GM12878 (cell line): ENCODE results near the gene ALDH3B2. TPM values are rescaled to one million over a fixed set of nuclear protein-coding genes. Genes with fewer than 3 reads are reported as not detected.
A peak's percentile ranks its signal among the peaks of the same experiment; 100 is the strongest.

Experiments
- ATAC-seq: fragments of 200-7000 bp; cut with Tn5 transposase; 3 replicates; pipeline ENCODE4 v1.9.1; 2020; ENCODE audit warnings: mild to moderate bottlenecking, moderate library complexity
- BruUV-seq: library from RNA; stranded (reverse); fragments of 400-500 nt; replicated peaks from 2 replicates; lab custom pipeline; 2021; lab: Mats Ljungman, UMichigan
- CTCF ChIA-PET: fragments of 300-600 bp; sonication (Branson Sonifier 250); formaldehyde crosslinking; extraction: SDS; loops from one replicate; lab custom pipeline; 2021; ENCODE audit warnings: inconsistent platforms; lab: Yijun Ruan, JAX
- POLR2A ChIA-PET: fragments of 350-600 bp; formaldehyde crosslinking; extraction: SDS; loops from one replicate; lab custom pipeline; 2021; ENCODE audit warnings: inconsistent platforms; lab: Charles Lee
- RAD21 ChIA-PET: fragments of 300-600 bp; sonication (Branson Sonifier 250); formaldehyde crosslinking; loops from one replicate; lab custom pipeline; 2023; ENCODE audit warnings: antibody characterized with exemption; ENCODE audit not compliant: unreplicated experiment; lab: Charles Lee
- SMC1A ChIA-PET: fragments of 300-600 bp; sonication (Branson Sonifier 250); formaldehyde crosslinking; loops from one replicate; lab custom pipeline; 2023; ENCODE audit not compliant: unreplicated experiment, uncharacterized antibody; lab: Charles Lee
- DNase-seq: peaks from one replicate; pipeline ENCODE4 v3.0.0-alpha.2; 2011; ENCODE audit warnings: low read depth, low spot score
- FAIRE-seq: peaks from 3 replicates; lab custom pipeline; 2011; peaks lifted over from hg19 to GRCh38; lab: Jason Lieb, UNC
- H2AFZ ChIP-seq: 2 replicates; pipeline ENCODE4 v1.6.0; 2011; ENCODE audit warnings: low read depth, low read length, control low read depth; ENCODE audit not compliant: control insufficient read depth
- H3K27ac ChIP-seq: 2 replicates; pipeline ENCODE4 v1.5.1; 2011; ENCODE audit warnings: control low read depth; ENCODE audit not compliant: control insufficient read depth, insufficient read depth
- H3K27me3 ChIP-seq, 2 experiments: replicated peaks in 1 of 2; 2 replicates each; pipeline versions ENCODE4 v1.6.0 to v1.6.1; 2011; ENCODE audit warnings: low read length in 1 of 2; ENCODE audit not compliant: control insufficient read depth in 2 of 2, insufficient read depth in 2 of 2
- H3K36me3 ChIP-seq, 2 experiments: 2 replicates each; pipeline ENCODE4 v1.5.1; 2011; ENCODE audit warnings: low read length in 1 of 2; ENCODE audit not compliant: control insufficient read depth in 2 of 2, insufficient read depth in 2 of 2
- H3K4me1 ChIP-seq: 2 replicates; pipeline ENCODE4 v1.6.1; 2011; ENCODE audit warnings: mild to moderate bottlenecking, low read length, moderate library complexity, mixed read lengths; ENCODE audit not compliant: control insufficient read depth, insufficient read depth
- H3K4me2 ChIP-seq: 2 replicates; pipeline ENCODE4 v1.6.0; 2011; ENCODE audit warnings: control low read depth; ENCODE audit not compliant: control insufficient read depth, insufficient read depth
- H3K4me3 ChIP-seq: fragments of 200-600 bp; sonication (generic); 2 replicates; pipeline ENCODE4 v1.5.1; 2016
- H3K79me2 ChIP-seq: 2 replicates; pipeline ENCODE4 v1.6.0; 2011; ENCODE audit warnings: low read length; ENCODE audit not compliant: control insufficient read depth, insufficient read depth
- H3K9ac ChIP-seq: 2 replicates; pipeline ENCODE4 v1.8.0; 2011; ENCODE audit warnings: low read length, control low read depth, mixed read lengths; ENCODE audit not compliant: control insufficient read depth, insufficient read depth
- H3K9me3 ChIP-seq: replicated peaks from 3 replicates; pipeline ENCODE4 v1.5.1; 2011; ENCODE audit warnings: mild to moderate bottlenecking, low read length; ENCODE audit not compliant: control insufficient read depth, insufficient read depth
- H4K20me1 ChIP-seq: 2 replicates; pipeline ENCODE4 v1.6.0; 2011; ENCODE audit not compliant: control insufficient read depth, insufficient read depth
- BHLHE40 ChIP-seq, 2 experiments: fragments of 450-650 bp in 1 of 2; IDR thresholded peaks; 2 replicates each; pipeline ENCODE4 v1.6.1; 2011 to 2017; ENCODE audit warnings: low read depth in 2 of 2, borderline replicate concordance in 1 of 2, improper control_type of control experiment in 1 of 2, low read length in 1 of 2, mild to moderate bottlenecking in 1 of 2
- SUPT20H ChIP-seq: IDR thresholded peaks from 2 replicates; pipeline ENCODE4 v1.6.1; 2011; ENCODE audit warnings: low read depth, mild to moderate bottlenecking, low read length, moderate library complexity, borderline replicate concordance; ENCODE audit not compliant: control insufficient read depth
- WGBS: methylation state at CpG from one replicate; pipeline ENCODE4 v1.1.6; 2016; ENCODE audit warnings: low lambda C conversion rate; ENCODE audit not compliant: insufficient replicate concordance, insufficient coverage; ENCODE audit errors: missing lambda C conversion rate; 5-methylcytosine and 5-hydroxymethylcytosine counted together
- in situ Hi-C: fragments of 300-500 bp; cut with MboI; formaldehyde crosslinking; loops from 9 replicates; pipeline ENCODE4 v1.14.3; 2018; ENCODE audit warnings: mixed read lengths
- intact Hi-C: fragments of 100-400 bp; cut with micrococcal nuclease; formaldehyde crosslinking; loops from one replicate; pipeline ENCODE4 v1.14.2; 2022; ENCODE audit not compliant: unreplicated experiment
- polyA plus RNA-seq, 11 experiments: library from polyadenylated mRNA; depleted of rRNA in 4 of 11; unstranded in 6 of 11; stranded (reverse) in 5 of 11; fragments of >200 nt; fragmentation: Nextera tagmentation in 4 of 11; fragmentation: Illumina TruSeq in 1 of 11; extraction: Ambion mirVana in 4 of 11; extraction: Trizol in 1 of 11; gene quantifications; 1 replicate in 1 of 11; 2 replicates in 10 of 11; pipeline versions ENCODE4 v1.2.1 to v1.2.3, GENCODE V29; 2011 to 2016; ENCODE audit warnings: inconsistent platforms in 2 of 11, missing spikeins in 2 of 11, low read depth in 1 of 11
- total RNA-seq, 4 experiments: library from RNA; depleted of rRNA in 3 of 4; stranded (reverse); fragments of >200 nt in 3 of 4; fragmentation: Illumina TruSeq in 1 of 4; extraction: Trizol in 1 of 4; gene quantifications; 2 replicates each; pipeline versions ENCODE4 v1.2.1 to v1.2.3, GENCODE V29; 2013 to 2021

The ALDH3B2 gene
- total and polyA plus RNA-seq, 10 of the 15 experiments (the other 5 are each of a cell fraction or from before 2014, with no cell fraction given) = 0.09 to 0.17 TPM; not detected in 8

DNA sequence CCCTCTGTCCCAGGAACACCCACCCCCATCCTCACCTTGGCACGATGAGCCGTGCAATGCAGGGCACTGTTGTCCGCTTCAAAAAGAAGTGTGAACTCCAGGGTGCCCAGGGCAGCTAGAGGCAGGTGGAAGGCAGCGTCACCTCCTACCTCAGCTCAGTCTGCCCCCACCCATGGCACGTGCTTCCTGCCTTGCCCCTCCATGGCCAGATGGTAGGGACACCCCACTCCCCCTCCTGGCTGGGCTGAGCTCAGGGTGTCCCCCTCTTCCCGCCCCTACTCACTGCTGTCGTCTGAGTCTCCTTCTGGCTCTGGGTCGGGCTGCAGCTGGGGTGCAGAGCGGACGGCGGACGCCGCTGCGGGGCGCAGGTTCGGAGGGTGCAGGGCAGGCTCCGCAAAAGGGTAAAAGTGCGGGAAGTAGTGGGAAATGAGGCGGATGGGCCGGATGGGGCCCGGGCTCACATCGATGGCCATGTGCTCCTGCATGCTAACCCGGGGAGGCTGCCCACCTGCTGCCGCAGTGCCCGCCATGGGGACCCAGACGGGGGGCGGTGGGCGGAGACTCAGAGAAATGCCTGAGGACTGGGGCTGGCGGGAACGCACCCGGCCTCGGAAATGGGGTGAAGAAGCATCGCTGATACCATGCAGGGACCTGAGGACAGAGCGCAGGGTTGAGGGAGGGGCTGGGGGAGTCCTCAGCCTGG, 58.5 kb downstream of the ALDH3B2 start:
- TF ChIP-seq BHLHE40 (IDR thresholded peaks at IDR 0.05; ENCODE audit: borderline replicate concordance in 1 of 2, low read depth in 2 of 2, low read length in 1 of 2) (peak in 1 of 2 experiments; percentile 58; a peak in 1 of 4 replicates), SUPT20H (no peak)
- Histone ChIP-seq H3K4me3 (no peak overlapping the region), H3K36me3 (peaks cover 5 to 16% of the 10 kb centered on the region in 2 experiments; a peak in 3 of 4 replicates), H3K9me3 (no peaks in the 10 kb centered on the region), H2AFZ (no peak overlapping the region), H3K27me3 (no peaks in the 10 kb centered on the region), H3K4me2 (no peak overlapping the region), H3K27ac (no peak overlapping the region), H3K79me2 (no peaks in the 10 kb centered on the region), H3K4me1 (peaks cover 22% of the 10 kb centered on the region), H4K20me1 (no peaks in the 10 kb centered on the region), H3K9ac (no peak overlapping the region)
- POLR2A ChIA-PET = interaction anchor here (1.0 to 3.5 kb wide), 3 partner anchors 14 to 32 kb away, joined by 3 to 25 read pairs (median 4); partner anchors contain the start of gene GSTP1
- no peak for ATAC-seq
- intact Hi-C loops = no loop called here
- in situ Hi-C loops = no loop called here
- 64% methylated on average over 31 of the region's 34 CpGs for WGBS
- no TSS peak for BruUV-seq
- DNase-seq = no peak
- RAD21 ChIA-PET = interaction anchor here (1.1 kb wide), 2 partner anchors 14 to 32 kb away, joined by 6 to 9 read pairs; partner anchors contain the start of genes GSTP1 and NUDT8
- CTCF ChIA-PET = interaction anchor here (0.6 to 6.0 kb wide), 8 partner anchors 9 to 44 kb away, joined by 3 to 71 read pairs (median 4); partner anchors contain the start of genes GSTP1 and NUDT8
- SMC1A ChIA-PET = interaction anchor here (0.6 to 3.4 kb wide), 4 partner anchors 13 to 387 kb away, joined by 3 to 14 read pairs (median 3); partner anchors contain the start of gene NUDT8
- FAIRE-seq = no peak
